NCI-H128 (cell line): Measurements from ENCODE around the gene IRF2BPL.

ENCODE experiments used
- DNase-seq: peaks from one replicate; lab custom pipeline; 2025; ENCODE audit not compliant: unreplicated experiment; lab: John Stamatoyannopoulos, UW

The IRF2BPL gene

DNA sequence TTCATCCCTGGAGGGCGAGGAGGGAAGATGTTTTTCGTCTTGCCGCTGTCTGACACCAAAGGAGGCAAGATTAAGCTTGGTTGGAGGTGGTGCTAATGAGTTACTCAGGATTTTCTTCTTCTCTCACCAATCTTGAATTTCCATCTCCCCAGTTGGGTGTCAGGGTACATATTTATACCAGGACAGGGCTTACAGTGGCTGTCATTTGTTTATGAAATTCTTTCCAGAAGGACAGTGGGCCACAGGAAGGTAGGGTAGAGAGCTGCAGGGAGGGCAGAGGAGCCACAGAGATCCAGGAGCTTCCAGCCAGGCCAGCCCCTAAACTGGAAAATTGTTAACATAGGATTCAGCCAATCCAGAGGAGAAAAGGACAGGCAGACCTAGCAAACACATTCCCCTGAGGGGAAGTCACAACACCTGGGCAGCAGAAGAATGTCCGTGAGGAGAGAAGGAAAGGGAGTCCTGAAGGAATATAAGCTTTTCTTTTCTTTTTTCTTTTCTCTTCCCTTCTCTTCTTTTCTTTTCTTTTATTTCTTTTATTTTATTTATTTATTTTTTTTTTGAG is 40.5 kb downstream of the IRF2BPL start:
- no peak for DNase-seq

DNA sequence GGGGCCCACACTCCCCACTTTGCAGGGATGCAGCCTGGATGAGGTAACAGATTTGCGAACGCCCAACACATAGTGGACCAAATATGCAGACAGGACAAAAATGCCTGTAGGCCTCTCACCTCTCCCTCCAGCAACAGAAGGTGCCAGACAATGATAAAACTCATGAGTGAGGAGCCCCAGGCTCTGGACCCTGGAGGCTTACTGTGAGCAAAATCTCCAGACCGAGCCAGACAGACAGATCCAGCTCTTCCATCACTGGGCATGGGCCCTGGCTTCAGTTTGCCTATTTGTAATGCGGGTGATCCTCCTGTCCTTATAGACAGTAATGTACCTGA is 42.3 kb downstream of the IRF2BPL start:
- no peak for DNase-seq

- no peak for DNase-seq
These were observed 42.8 kb downstream of the IRF2BPL start for GRCh38 chr14:76985540-76986230.

DNA sequence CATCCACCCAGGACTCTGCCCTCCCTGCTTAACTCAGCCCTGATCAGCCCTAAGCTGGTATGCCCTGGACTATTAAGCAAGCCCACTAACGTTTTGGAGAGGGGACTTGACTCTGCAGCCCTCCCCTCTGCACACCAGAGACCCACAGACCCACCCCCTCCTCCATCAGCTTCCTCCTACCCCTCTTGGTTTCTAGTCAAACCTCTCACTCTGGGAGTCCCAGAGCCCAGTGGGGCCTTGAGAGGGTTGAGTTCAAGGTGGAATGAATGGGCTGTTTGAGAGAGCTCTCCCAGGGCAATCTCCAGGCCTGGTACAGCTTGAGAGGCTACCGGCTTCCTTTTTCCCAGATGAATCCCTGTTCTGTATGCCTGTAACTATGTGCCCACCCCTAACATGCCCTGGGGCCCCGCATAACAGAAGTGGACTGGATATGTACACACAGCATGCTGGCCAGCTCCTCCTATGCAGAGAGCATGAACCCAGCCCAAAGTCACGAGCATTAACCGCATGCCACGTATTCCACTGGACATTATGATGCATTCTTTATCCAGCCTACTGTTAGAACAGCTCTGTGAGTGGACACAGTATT is 43.6 kb downstream of the IRF2BPL start:
- DNase-seq = no peak

DNA sequence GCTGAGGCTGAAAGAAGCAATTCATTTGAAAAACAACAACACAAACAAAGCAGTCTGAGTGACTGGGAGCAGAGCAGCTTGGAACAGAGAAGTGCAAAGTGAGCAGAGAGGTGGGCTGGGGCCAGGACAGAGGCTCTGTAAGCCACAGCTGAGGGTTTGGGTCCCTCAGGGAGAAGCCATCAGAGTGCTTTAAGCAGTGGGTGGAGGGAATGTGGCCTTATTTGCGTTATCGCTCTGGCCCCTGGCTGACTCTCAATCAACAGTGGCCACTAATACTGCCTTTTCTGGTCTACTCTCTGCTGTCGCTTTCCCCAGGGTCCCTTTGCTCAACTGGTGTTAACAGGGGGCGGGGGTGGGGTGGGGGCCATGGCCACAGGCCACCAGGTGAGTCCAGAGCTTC is 44.2 kb downstream of the IRF2BPL start:
- DNase-seq = no peak

DNA sequence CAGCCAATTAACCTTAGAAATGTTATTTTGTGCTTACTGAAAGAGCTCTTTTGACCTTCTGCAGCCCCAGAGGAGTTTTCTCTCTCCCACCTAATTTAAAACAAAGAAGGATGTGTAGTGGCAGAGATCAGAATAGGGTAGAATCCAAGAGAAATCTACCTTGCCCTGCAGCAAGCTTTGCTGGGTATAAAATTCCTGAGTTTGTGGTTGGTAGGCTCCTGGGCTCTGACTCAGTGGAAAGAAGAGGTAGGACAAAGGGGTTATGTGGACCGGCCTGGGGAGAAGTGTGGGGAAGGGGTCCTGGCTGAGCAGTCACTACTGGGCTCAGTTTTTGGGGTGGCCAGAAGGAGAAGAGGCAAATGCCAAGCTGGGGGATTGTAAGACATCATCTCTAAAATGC is 46.8 kb downstream of the IRF2BPL start:
- no peak for DNase-seq

DNA sequence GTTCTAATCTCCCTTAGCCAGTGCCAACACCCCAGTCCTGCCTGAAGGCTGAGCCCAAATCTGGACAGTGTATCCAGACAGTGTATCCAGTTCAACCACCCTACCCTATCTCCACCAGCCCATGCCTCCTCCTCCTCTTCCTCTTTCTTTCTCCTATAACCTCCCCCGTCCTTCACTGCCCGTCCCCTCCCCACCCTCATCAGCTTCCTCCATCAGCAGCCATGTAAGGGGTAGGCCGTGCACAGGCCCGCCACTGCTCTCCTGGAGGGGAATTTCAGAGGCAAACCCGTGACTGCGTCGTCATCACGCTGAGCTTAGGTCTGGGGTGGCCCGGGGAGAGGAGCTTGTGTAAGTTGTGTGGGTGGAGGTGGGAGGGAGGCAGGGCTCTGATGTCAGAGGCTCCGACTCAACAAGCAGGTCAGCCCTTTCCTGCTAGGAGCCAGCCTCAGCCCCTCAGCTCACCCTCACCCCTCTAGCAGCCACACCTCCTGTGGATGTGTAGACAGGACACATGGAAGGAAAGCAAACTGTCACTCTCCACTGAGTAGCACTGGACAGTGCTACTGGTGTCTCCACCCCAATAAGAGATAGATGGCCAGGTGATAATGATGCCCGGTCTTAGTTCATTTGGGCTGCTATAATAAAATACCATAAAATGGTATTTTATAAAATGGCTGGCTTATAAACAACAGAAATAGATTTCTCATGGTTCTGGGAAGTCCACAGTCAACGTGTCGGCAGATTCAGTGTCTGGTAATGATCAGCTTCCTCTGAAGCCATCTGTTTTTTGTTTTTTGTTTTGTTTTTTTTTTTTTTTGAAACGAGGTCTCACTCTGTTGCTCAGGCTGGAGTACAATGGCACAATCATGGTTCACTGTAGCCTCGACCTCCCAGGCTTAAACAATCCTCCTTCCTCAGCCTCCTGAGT is 50.5 kb downstream of the IRF2BPL start:
- no peak for DNase-seq

DNA sequence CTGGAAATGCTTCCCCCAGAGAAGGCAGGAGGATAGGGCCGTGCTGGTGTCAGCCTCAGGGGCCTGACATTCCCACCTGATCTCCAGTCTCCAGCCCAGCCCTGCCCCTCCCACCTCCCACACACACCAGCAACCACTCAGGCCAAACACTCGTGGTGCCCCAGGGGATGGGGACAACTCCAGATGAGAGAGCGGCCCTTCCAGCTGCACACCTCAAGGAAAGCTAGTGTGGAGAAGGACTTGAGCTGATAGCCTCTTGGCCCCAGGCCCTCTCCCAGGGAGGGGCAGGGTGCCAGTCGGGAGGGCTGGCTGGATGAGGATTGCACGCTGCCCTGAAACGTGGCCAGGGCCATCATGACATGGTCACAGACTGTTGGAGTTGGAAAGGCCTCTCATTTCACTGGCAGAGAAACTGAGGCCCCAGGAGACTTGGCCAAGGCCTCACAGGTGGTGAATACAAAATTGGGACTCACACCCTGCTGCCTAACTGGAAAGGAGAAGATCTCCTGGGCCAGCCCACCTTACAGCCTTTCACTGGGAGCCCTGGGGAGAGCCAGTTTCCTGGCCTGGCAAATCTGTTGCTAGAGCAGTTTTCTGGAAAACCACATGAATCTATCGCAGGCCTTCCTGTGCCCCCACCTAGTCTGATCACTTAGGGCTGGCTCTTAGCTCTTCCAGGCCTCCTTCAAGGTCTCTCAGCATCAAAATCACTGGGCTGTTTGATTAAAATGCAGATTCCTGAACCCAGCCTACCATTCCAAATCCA is 52.1 kb downstream of the IRF2BPL start:
- DNase-seq = no peak

- DNase-seq = no peak
These were observed 52.7 kb downstream of the IRF2BPL start for GRCh38 chr14:76975812-76976211.

- DNase-seq = no peak
These were observed 53.5 kb downstream of the IRF2BPL start for GRCh38 chr14:76975051-76975450.
